Prostate gland (tissue), 2 donors: ENCODE measurements around the gene EPHA6. TPM values are rescaled to one million over a fixed set of nuclear protein-coding genes. Genes with fewer than 3 reads are reported as not detected.
"Not testable (repeated sequence)": the region's sequence is repeated elsewhere in the genome, so short reads cannot be mapped to it uniquely, and the experiment has no call there.

Experiments
- DNase-seq: peaks from one replicate; pipeline ENCODE4 v3.0.0-alpha.2; 2019; ENCODE audit warnings: low spot score
- H3K27ac ChIP-seq, 2 donors: fragments of 200-600 bp; sonication (generic); 2 replicates each; pipeline ENCODE4 v1.5.1; 2017 to 2019
- H3K27me3 ChIP-seq: fragments of 200-600 bp; sonication (generic); replicated peaks from 2 replicates; pipeline ENCODE4 v1.5.1; 2019; ENCODE audit not compliant: insufficient read depth
- H3K36me3 ChIP-seq, 2 donors: fragments of 200-600 bp; sonication (generic); 1 replicate in 1 of 2; 2 replicates in 1 of 2; pipeline versions ENCODE4 v1.5.1 to v1.8.1; 2017 to 2019
- H3K4me1 ChIP-seq: fragments of 200-600 bp; sonication (generic); replicated peaks from 2 replicates; pipeline ENCODE4 v1.5.1; 2019
- H3K4me3 ChIP-seq, 2 donors: fragments of 200-600 bp; sonication (generic); 2 replicates each; pipeline ENCODE4 v1.5.1; 2017 to 2019
- H3K9me3 ChIP-seq: fragments of 200-600 bp; sonication (generic); 2 replicates; pipeline ENCODE4 v1.5.1; 2017
- POLR2A ChIP-seq: fragments of 450-650 bp; IDR thresholded peaks from one replicate; pipeline ENCODE4 v1.6.1; 2016; ENCODE audit warnings: antibody characterized with exemption, mild to moderate bottlenecking
- POLR2AphosphoS5 ChIP-seq: sonication (generic); formaldehyde crosslinking; IDR thresholded peaks from one replicate; pipeline ENCODE4 v1.6.1; 2017; ENCODE audit warnings: antibody characterized with exemption
- WGBS: methylation state at CpG from one replicate; pipeline ENCODE4 v1.1.5; 2018; 5-methylcytosine and 5-hydroxymethylcytosine counted together
- intact Hi-C: fragments of 100-400 bp; cut with DNase I; formaldehyde crosslinking; loops from one replicate; pipeline ENCODE4 v1.14.2; 2022
- total RNA-seq, 2 donors: library from RNA; depleted of rRNA; stranded (reverse); fragments of >200 nt; gene quantifications; one replicate each; pipeline ENCODE4 v1.1.0, GENCODE V29; 2016
- TF ChIP-seq, protein P1 (sequence below), 4 experiments: fragments of 200-600 bp in 2 of 4; fragments of 450-650 bp in 2 of 4; sonication (generic) in 2 of 4; IDR thresholded peaks; 1 replicate in 3 of 4; 2 replicates in 1 of 4; pipeline ENCODE4 v1.5.1; 2016 to 2019; ENCODE audit warnings: antibody characterized with exemption in 4 of 4, mild to moderate bottlenecking in 2 of 4, moderate library complexity in 2 of 4

Gene EPHA6
- total RNA-seq, 2 donors from 2014 or later, result 1.1 to 3.7 TPM

DNA sequence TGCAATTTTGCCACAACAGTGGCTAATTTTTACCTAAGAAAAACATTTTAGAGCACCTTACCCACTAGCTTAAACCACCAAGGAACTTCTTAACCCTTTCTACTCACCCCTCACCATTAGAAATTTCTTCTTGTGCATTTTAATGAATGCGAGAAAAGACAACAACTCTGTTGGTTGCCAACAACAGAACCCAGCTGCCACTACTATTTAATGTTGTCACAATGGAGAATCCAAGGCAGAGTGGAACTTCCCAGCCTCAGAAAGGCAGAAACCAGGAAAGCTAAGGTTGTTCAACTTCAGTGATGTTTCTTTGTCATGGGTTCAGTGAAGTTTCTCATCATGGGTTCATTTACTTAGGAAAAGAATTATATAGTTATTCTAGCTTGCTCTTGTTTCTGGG is 625.0 kb downstream of the EPHA6 start:
- H3K4me3 ChIP-seq, result no peak overlapping the region
- H3K36me3 ChIP-seq, result no peaks in the 10 kb centered on the region
- intact Hi-C loops, result no loop called here
- H3K27ac ChIP-seq, result no peak overlapping the region
- TF ChIP-seq POLR2A (no peak), POLR2AphosphoS5 (no peak)
- TF ChIP-seq, protein P1, sequence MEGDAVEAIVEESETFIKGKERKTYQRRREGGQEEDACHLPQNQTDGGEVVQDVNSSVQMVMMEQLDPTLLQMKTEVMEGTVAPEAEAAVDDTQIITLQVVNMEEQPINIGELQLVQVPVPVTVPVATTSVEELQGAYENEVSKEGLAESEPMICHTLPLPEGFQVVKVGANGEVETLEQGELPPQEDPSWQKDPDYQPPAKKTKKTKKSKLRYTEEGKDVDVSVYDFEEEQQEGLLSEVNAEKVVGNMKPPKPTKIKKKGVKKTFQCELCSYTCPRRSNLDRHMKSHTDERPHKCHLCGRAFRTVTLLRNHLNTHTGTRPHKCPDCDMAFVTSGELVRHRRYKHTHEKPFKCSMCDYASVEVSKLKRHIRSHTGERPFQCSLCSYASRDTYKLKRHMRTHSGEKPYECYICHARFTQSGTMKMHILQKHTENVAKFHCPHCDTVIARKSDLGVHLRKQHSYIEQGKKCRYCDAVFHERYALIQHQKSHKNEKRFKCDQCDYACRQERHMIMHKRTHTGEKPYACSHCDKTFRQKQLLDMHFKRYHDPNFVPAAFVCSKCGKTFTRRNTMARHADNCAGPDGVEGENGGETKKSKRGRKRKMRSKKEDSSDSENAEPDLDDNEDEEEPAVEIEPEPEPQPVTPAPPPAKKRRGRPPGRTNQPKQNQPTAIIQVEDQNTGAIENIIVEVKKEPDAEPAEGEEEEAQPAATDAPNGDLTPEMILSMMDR (IDR thresholded peaks at IDR 0.05), result no peak
- no peaks in the 10 kb centered on the region for H3K4me1 ChIP-seq
- 88% methylated on average over 1 of the region's 1 CpG for WGBS
- DNase-seq, result no peak
- H3K9me3 ChIP-seq, result no peaks in the 10 kb centered on the region
- no peaks in the 10 kb centered on the region for H3K27me3 ChIP-seq

DNA sequence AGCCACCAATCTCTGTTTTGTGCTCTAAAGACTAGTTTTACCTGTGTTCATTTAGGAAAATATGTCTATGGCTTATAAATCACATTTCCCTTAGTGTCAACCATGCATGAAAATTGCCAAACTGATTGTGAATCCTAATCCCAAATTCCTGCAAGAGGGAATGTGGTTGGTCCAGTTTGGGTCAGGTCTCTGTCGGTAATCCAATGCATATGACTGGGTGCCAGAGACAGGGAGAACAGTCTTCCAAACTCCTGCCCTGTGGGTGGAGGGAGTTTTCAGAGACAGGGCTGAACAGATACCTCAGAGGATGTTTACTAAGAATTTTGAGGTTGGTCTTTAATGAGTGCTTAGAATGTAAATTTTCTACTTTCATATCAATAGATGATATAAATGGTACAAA is 649.6 kb downstream of the EPHA6 start:
- H3K36me3 ChIP-seq, result no peaks in the 10 kb centered on the region
- no peak for DNase-seq
- no peaks in the 10 kb centered on the region for H3K4me1 ChIP-seq
- intact Hi-C loops, result no loop called here
- H3K27ac ChIP-seq, result no peak overlapping the region
- 21% methylated on average over 1 of the region's 1 CpG for WGBS
- no peak overlapping the region for H3K4me3 ChIP-seq
- H3K27me3 ChIP-seq, result no peaks in the 10 kb centered on the region
- TF ChIP-seq, protein P1 (IDR thresholded peaks at IDR 0.05), result no peak
- no peak for TF ChIP-seq POLR2AphosphoS5
- no peak for TF ChIP-seq POLR2A
- H3K9me3 ChIP-seq, result no peaks in the 10 kb centered on the region

DNA sequence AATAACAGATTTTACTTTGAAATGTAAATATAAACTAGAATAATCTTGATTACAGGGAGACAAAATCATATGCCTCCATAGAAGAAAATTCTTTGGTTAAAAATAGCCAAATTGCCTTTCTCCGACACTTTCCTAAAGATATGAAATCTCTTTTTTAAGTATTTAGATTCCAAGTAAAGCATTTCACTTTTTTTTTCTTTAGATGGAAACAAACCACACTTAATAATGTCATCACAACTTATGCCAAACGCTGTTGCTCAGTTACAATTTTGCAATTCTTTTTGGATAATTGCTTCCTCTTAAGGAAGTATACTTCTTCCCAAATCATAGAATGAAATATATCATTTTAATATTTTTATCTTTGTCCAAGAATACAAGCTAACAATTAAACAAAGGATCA is 656.1 kb downstream of the EPHA6 start:
- H3K36me3 ChIP-seq, result no peaks in the 10 kb centered on the region
- no peak for TF ChIP-seq POLR2AphosphoS5
- TF ChIP-seq, protein P1 (IDR thresholded peaks at IDR 0.05), result no peak
- no peak for TF ChIP-seq POLR2A
- intact Hi-C loops, result no loop called here
- no peaks in the 10 kb centered on the region for H3K27me3 ChIP-seq
- no peaks in the 10 kb centered on the region for H3K4me1 ChIP-seq
- no peaks in the 10 kb centered on the region for H3K9me3 ChIP-seq
- H3K4me3 ChIP-seq, result no peak overlapping the region
- no peak overlapping the region for H3K27ac ChIP-seq
- no peak for DNase-seq
- WGBS, result 64% methylated on average over 2 of the region's 2 CpGs

DNA sequence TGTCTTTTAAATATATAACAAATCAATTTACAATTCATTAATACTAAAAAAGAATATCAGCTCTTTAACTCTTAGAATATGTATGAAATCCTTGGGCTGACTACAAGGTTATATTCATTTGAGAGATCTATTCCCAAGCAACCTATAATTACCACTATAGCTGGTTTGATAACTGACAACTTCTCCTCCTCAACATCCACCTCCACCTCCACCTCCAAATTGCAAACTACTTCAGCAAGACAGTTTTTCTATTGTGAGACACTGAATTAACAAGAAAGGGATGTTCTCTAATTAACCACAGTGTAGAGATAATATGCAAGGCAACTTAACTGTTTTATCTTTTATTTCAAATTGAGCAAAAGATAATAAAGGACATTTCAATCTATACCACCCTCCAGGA is 665.3 kb downstream of the EPHA6 start:
- DNase-seq, result no peak
- no peak overlapping the region for H3K27ac ChIP-seq
- TF ChIP-seq POLR2A (no peak), POLR2AphosphoS5 (no peak)
- TF ChIP-seq, protein P1 (IDR thresholded peaks at IDR 0.05), result no peak
- no peaks in the 10 kb centered on the region for H3K36me3 ChIP-seq
- no peaks in the 10 kb centered on the region for H3K27me3 ChIP-seq
- no peaks in the 10 kb centered on the region for H3K9me3 ChIP-seq
- intact Hi-C loops, result no loop called here
- no peaks in the 10 kb centered on the region for H3K4me1 ChIP-seq
- no peak overlapping the region for H3K4me3 ChIP-seq

DNA sequence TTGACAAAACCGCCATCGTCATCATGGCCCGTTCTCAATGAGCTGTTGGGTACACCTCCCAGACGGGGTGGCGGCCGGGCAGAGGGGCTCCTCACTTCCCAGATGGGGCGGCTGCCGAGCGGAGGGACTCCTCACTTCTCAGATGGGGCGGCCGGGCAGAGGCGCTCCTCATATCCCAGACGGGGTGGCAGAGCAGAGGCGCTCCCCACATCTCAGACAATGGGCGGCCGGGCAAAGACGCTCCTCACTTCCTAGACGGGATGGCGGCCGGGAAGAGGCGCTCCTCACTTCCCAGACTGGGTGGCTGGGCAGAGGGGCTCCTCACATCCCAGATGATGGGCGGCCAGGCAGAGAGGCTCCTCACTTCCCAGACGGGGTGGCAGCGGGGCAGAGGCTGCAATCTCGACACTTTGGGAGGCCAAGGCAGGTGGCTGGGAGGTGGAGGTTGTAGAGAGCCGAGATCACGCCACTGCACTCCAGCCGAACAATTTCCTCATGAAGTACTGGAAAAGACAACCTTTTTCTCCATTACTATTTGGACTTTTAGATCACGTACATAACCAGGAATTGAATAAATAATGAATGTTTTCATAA is 666.4 kb downstream of the EPHA6 start:
- H3K36me3 ChIP-seq, DNase-seq, H3K27me3 ChIP-seq, H3K4me3 ChIP-seq, H3K27ac ChIP-seq, H3K9me3 ChIP-seq, H3K4me1 ChIP-seq, intact Hi-C loops: not testable (repeated sequence)
- 98% methylated on average over 29 of the region's 29 CpGs for WGBS
